ENCODE results near the gene ISG20L2.

DNA sequence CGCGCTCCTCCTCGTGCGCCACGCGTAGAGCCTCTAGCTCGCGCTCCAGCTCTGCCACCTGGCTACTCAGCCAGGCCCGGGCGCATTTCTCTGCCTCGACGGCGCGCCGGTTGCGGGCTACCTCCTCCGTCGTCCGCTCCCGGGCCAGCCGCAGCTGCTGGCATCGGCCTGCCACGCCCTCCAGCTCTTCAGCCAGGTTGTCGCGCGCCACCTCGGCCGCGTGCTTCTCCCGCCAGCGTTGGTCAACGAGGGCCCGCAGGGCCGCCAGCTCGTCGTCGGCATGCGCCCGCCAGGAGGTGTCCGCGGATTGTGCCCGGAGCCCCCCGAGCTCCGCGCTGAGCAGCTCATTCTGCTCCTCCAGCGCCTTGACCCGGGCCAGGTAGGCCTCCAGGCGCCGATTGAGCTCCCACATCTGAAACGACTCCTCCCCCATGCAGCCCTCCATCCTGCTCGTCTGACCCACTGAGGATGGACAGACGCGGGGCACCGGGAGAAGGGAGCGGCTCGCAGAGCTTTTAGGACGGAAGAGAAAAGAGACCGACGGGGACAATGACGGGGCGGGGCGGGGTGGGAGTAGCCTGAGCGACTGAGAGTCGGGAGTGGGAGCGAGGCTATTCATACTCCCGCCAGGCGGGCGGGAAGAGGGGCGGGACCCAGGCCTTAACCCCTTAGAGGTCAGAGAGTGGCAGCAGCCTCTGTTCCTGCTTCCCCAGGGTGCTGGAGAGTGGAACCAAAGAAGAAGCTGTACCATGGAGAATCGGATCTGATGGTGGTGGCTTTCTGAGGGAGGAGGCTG is 51.5 kb downstream of the ISG20L2 start, which contains the start of gene NES:
- TF ChIP-seq, protein P1, sequence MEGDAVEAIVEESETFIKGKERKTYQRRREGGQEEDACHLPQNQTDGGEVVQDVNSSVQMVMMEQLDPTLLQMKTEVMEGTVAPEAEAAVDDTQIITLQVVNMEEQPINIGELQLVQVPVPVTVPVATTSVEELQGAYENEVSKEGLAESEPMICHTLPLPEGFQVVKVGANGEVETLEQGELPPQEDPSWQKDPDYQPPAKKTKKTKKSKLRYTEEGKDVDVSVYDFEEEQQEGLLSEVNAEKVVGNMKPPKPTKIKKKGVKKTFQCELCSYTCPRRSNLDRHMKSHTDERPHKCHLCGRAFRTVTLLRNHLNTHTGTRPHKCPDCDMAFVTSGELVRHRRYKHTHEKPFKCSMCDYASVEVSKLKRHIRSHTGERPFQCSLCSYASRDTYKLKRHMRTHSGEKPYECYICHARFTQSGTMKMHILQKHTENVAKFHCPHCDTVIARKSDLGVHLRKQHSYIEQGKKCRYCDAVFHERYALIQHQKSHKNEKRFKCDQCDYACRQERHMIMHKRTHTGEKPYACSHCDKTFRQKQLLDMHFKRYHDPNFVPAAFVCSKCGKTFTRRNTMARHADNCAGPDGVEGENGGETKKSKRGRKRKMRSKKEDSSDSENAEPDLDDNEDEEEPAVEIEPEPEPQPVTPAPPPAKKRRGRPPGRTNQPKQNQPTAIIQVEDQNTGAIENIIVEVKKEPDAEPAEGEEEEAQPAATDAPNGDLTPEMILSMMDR (IDR thresholded peaks at IDR 0.05) = no peak
- TF ChIP-seq POLR2AphosphoS5 (IDR thresholded peaks at IDR 0.05) = peak in 3 of 4 donors; percentile 43 to 57 (median 53)
- TF ChIP-seq EP300 (IDR thresholded peaks at IDR 0.05) = no peak
- no peak for TF ChIP-seq POLR2A (IDR thresholded peaks at IDR 0.05)
